Measurements from ENCODE around the gene CHURC1. TPM values are rescaled to one million over a fixed set of nuclear protein-coding genes. Genes with fewer than 3 reads are reported as not detected.
A peak's percentile ranks its signal among the peaks of the same experiment; 100 is the strongest.

Gene CHURC1
- total RNA-seq, 2 donors from 2014 or later: 70.9 to 102 TPM

DNA sequence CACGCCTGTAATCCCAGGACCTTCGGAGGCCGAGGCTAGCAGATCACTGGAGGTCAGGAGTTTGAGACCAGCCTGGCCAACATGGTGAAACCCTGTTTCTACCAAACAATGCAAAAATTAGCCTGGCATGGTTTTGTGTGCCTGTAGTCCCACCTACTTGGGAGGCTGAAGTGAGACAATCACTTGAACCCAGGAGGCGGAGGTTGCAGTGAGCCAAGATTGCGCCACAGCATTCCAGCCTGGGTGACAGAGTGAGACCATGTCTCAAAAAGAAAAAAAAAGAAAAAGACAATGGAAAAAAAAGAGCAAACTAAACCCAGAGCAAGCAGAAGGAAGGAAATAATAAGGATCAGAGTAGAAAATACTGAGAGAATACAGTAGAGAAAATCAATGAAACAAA is 5.4 kb downstream of the CHURC1 start:
- Histone ChIP-seq H3K27me3 (no peaks in the 10 kb centered on the region), H3K4me1 (peaks cover 0 to 40% of the 10 kb centered on the region in 2 donors), H3K4me3 (no peak overlapping the region), H3K27ac (peak overlapping the region in 1 of 2 donors; percentile 29), H3K9me3 (no peaks in the 10 kb centered on the region), H3K36me3 (peaks cover 6% of the 10 kb centered on the region)
- TF ChIP-seq, protein P1, sequence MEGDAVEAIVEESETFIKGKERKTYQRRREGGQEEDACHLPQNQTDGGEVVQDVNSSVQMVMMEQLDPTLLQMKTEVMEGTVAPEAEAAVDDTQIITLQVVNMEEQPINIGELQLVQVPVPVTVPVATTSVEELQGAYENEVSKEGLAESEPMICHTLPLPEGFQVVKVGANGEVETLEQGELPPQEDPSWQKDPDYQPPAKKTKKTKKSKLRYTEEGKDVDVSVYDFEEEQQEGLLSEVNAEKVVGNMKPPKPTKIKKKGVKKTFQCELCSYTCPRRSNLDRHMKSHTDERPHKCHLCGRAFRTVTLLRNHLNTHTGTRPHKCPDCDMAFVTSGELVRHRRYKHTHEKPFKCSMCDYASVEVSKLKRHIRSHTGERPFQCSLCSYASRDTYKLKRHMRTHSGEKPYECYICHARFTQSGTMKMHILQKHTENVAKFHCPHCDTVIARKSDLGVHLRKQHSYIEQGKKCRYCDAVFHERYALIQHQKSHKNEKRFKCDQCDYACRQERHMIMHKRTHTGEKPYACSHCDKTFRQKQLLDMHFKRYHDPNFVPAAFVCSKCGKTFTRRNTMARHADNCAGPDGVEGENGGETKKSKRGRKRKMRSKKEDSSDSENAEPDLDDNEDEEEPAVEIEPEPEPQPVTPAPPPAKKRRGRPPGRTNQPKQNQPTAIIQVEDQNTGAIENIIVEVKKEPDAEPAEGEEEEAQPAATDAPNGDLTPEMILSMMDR (IDR thresholded peaks at IDR 0.05): no peak
- no peak for DNase-seq (ENCODE audit: low spot score)

DNA sequence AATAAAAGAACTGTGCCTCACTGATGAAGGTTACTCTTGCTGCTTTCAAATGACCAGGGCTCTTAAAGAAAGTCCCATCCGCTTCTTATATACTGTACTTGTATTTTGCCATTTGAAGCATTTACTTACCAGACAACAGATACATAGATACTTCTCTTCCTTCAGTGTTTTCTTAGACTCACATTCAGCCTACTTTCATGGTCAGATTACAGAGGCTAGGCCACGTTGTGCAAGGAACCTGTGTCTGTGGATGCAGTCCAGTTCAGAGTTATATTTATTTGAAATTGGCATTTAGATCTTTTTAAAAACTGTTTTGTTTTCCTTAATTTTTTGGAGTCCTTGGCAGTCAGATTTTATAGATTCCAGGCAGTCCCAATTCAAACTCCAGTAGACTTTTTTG is 6.2 kb downstream of the CHURC1 start:
- TF ChIP-seq, protein P1 (IDR thresholded peaks at IDR 0.05): no peak
- H3K27ac ChIP-seq: peak overlapping the region in 1 of 2 donors; percentile 29
- H3K4me1 ChIP-seq: peaks cover 0 to 33% of the 10 kb centered on the region in 2 donors

DNA sequence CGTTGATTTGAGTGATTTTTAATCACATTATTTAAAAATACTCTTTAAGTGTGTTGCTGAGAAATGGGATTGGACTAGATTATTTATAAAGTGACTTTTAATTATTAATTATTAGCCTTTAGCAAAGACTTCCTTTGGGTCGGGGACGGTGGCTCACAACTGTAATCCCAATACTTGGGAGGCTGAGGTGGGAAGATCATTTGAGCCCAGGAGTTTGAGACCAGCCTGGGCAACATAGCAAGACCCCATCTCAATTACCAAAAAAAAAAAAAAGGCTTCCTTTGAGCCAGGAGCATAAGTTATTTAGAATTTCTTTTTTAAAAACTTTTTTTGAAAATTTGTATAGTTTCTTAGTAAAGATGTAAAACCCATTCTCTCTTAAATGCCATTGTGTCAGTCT is 8.8 kb downstream of the CHURC1 start:
- Histone ChIP-seq H3K4me1 (peaks cover 0 to 16% of the 10 kb centered on the region in 2 donors), H3K4me3 (no peak overlapping the region), H3K27ac (no peak overlapping the region), H3K36me3 (peaks cover 34% of the 10 kb centered on the region), H3K27me3 (no peaks in the 10 kb centered on the region), H3K9me3 (no peaks in the 10 kb centered on the region)
- DNase-seq (ENCODE audit: low spot score): no peak
- TF ChIP-seq, protein P1 (IDR thresholded peaks at IDR 0.05): no peak

More for the DNA sequence above, 6.2 kb downstream of the CHURC1 start:
- peaks cover 14% of the 10 kb centered on the region for H3K36me3 ChIP-seq
- H3K27me3 ChIP-seq: no peaks in the 10 kb centered on the region
- H3K4me3 ChIP-seq: no peak overlapping the region
- no peak for DNase-seq (ENCODE audit: low spot score)
- H3K9me3 ChIP-seq: no peaks in the 10 kb centered on the region

DNA sequence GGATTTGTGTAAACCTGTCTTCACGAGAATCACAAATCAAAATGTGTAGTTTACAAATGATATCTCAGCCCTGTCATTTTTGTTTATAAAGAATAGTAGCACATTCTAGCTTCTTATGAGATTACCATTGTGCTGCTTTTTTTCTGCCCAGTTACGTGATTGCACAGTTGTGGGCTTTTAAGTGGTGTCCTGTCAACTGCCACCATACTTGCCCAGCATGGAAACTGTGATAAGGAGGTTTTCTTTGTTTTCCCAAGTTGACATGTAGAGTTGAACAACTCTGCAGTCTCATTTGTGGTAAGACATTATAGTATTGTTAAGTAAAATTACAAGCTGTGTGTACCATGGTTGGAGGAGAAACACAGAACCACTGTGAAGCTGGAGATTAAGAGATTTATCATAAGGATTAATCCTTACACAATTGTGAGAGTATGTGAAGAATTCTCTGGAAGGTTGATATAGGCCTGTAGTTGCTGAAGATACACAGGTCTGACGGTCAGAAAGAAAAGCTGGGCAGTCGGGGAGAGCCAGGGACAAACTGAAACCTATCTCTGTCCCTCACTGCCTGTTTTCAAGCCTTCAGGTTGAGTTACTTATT is 12.2 kb downstream of the CHURC1 start:
- Histone ChIP-seq H3K4me3 (no peak overlapping the region), H3K27ac (no peak overlapping the region), H3K27me3 (no peaks in the 10 kb centered on the region), H3K4me1 (peaks cover 0 to 18% of the 10 kb centered on the region in 2 donors), H3K36me3 (peaks cover 47% of the 10 kb centered on the region), H3K9me3 (no peaks in the 10 kb centered on the region)
- DNase-seq (ENCODE audit: low spot score): no peak
- TF ChIP-seq, protein P1 (IDR thresholded peaks at IDR 0.05): no peak

DNA sequence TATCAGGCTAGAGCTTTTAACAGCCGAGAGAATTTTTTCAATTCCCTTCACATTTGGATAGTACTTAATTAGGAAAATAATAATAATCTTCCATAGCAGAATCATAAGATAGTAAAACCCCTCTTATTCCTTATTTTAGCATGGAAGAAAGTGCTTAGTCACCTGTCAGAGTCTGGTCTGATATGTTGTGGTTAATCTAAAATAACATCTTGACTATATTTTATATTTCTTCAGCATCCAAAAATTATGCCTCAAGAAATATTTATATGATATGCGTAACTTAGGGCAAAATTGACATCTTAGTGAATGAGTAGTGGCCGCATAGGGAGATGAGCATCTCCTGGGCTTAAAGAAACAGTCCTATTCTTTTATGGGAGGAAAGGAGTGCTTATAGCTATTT is 12.8 kb downstream of the CHURC1 start:
- H3K9me3 ChIP-seq: no peaks in the 10 kb centered on the region
- H3K4me1 ChIP-seq: peaks cover 0 to 18% of the 10 kb centered on the region in 2 donors
- no peak overlapping the region for H3K27ac ChIP-seq
- no peaks in the 10 kb centered on the region for H3K27me3 ChIP-seq
- H3K36me3 ChIP-seq: peaks cover 47% of the 10 kb centered on the region
- DNase-seq (ENCODE audit: low spot score): no peak
- TF ChIP-seq, protein P1 (IDR thresholded peaks at IDR 0.05): no peak
- no peak overlapping the region for H3K4me3 ChIP-seq
